GM12878 (cell line): ENCODE results near the gene CDC20B. TPM values are rescaled to one million over a fixed set of nuclear protein-coding genes. Genes with fewer than 3 reads are reported as not detected.

Experiments
- ATAC-seq: fragments of 200-7000 bp; cut with Tn5 transposase; 3 replicates; pipeline ENCODE4 v1.9.1; 2020; ENCODE audit warnings: mild to moderate bottlenecking, moderate library complexity
- BruUV-seq: library from RNA; stranded (reverse); fragments of 400-500 nt; replicated peaks from 2 replicates; lab custom pipeline; 2021; lab: Mats Ljungman, UMichigan
- CTCF ChIA-PET: fragments of 300-600 bp; sonication (Branson Sonifier 250); formaldehyde crosslinking; extraction: SDS; loops from one replicate; lab custom pipeline; 2021; ENCODE audit warnings: inconsistent platforms; lab: Yijun Ruan, JAX
- POLR2A ChIA-PET: fragments of 350-600 bp; formaldehyde crosslinking; extraction: SDS; loops from one replicate; lab custom pipeline; 2021; ENCODE audit warnings: inconsistent platforms; lab: Charles Lee
- RAD21 ChIA-PET: fragments of 300-600 bp; sonication (Branson Sonifier 250); formaldehyde crosslinking; loops from one replicate; lab custom pipeline; 2023; ENCODE audit warnings: antibody characterized with exemption; ENCODE audit not compliant: unreplicated experiment; lab: Charles Lee
- SMC1A ChIA-PET: fragments of 300-600 bp; sonication (Branson Sonifier 250); formaldehyde crosslinking; loops from one replicate; lab custom pipeline; 2023; ENCODE audit not compliant: unreplicated experiment, uncharacterized antibody; lab: Charles Lee
- DNase-seq: peaks from one replicate; pipeline ENCODE4 v3.0.0-alpha.2; 2011; ENCODE audit warnings: low read depth, low spot score
- FAIRE-seq: peaks from 3 replicates; lab custom pipeline; 2011; peaks lifted over from hg19 to GRCh38; lab: Jason Lieb, UNC
- H2AFZ ChIP-seq: 2 replicates; pipeline ENCODE4 v1.6.0; 2011; ENCODE audit warnings: low read depth, low read length, control low read depth; ENCODE audit not compliant: control insufficient read depth
- H3K27ac ChIP-seq: 2 replicates; pipeline ENCODE4 v1.5.1; 2011; ENCODE audit warnings: control low read depth; ENCODE audit not compliant: control insufficient read depth, insufficient read depth
- H3K27me3 ChIP-seq, 2 experiments: replicated peaks in 1 of 2; 2 replicates each; pipeline versions ENCODE4 v1.6.0 to v1.6.1; 2011; ENCODE audit warnings: low read length in 1 of 2; ENCODE audit not compliant: control insufficient read depth in 2 of 2, insufficient read depth in 2 of 2
- H3K36me3 ChIP-seq, 2 experiments: 2 replicates each; pipeline ENCODE4 v1.5.1; 2011; ENCODE audit warnings: low read length in 1 of 2; ENCODE audit not compliant: control insufficient read depth in 2 of 2, insufficient read depth in 2 of 2
- H3K4me1 ChIP-seq: 2 replicates; pipeline ENCODE4 v1.6.1; 2011; ENCODE audit warnings: mild to moderate bottlenecking, low read length, moderate library complexity, mixed read lengths; ENCODE audit not compliant: control insufficient read depth, insufficient read depth
- H3K4me2 ChIP-seq: 2 replicates; pipeline ENCODE4 v1.6.0; 2011; ENCODE audit warnings: control low read depth; ENCODE audit not compliant: control insufficient read depth, insufficient read depth
- H3K4me3 ChIP-seq: fragments of 200-600 bp; sonication (generic); 2 replicates; pipeline ENCODE4 v1.5.1; 2016
- H3K79me2 ChIP-seq: 2 replicates; pipeline ENCODE4 v1.6.0; 2011; ENCODE audit warnings: low read length; ENCODE audit not compliant: control insufficient read depth, insufficient read depth
- H3K9ac ChIP-seq: 2 replicates; pipeline ENCODE4 v1.8.0; 2011; ENCODE audit warnings: low read length, control low read depth, mixed read lengths; ENCODE audit not compliant: control insufficient read depth, insufficient read depth
- H3K9me3 ChIP-seq: replicated peaks from 3 replicates; pipeline ENCODE4 v1.5.1; 2011; ENCODE audit warnings: mild to moderate bottlenecking, low read length; ENCODE audit not compliant: control insufficient read depth, insufficient read depth
- H4K20me1 ChIP-seq: 2 replicates; pipeline ENCODE4 v1.6.0; 2011; ENCODE audit not compliant: control insufficient read depth, insufficient read depth
- BHLHE40 ChIP-seq, 2 experiments: fragments of 450-650 bp in 1 of 2; IDR thresholded peaks; 2 replicates each; pipeline ENCODE4 v1.6.1; 2011 to 2017; ENCODE audit warnings: low read depth in 2 of 2, borderline replicate concordance in 1 of 2, improper control_type of control experiment in 1 of 2, low read length in 1 of 2, mild to moderate bottlenecking in 1 of 2
- ESRRA ChIP-seq: IDR thresholded peaks from 2 replicates; pipeline ENCODE4 v1.6.1; 2012; ENCODE audit warnings: mild to moderate bottlenecking, low read length, improper control_type of control experiment
- JUND ChIP-seq: IDR thresholded peaks from 2 replicates; pipeline ENCODE4 v1.6.1; 2012; ENCODE audit warnings: low read depth, mild to moderate bottlenecking, low read length, improper control_type of control experiment, moderate library complexity
- KAT2A ChIP-seq: conservative IDR thresholded peaks from 2 replicates; pipeline ENCODE4 v1.6.1; 2011; ENCODE audit warnings: low read depth, low read length; ENCODE audit not compliant: control insufficient read depth
- KDM1A ChIP-seq: fragments of 200-600 bp; sonication (generic); IDR thresholded peaks from 2 replicates; pipeline ENCODE4 v1.6.1; 2016; ENCODE audit warnings: borderline replicate concordance
- MEF2A ChIP-seq: IDR thresholded peaks from 2 replicates; pipeline ENCODE4 v1.6.1; 2011; ENCODE audit warnings: low read depth, mild to moderate bottlenecking, low read length, moderate library complexity; ENCODE audit not compliant: insufficient read depth
- MXI1 ChIP-seq: fragments of 150-350 bp; IDR thresholded peaks from 2 replicates; pipeline ENCODE4 v1.6.1; 2011; ENCODE audit warnings: low read depth, mild to moderate bottlenecking, inconsistent platforms, low read length, improper control_type of control experiment
- RCOR1 ChIP-seq: conservative IDR thresholded peaks from 2 replicates; pipeline ENCODE4 v1.6.1; 2012; ENCODE audit warnings: low read depth, low read length, improper control_type of control experiment
- SIN3A ChIP-seq: IDR thresholded peaks from 2 replicates; pipeline ENCODE4 v1.6.1; 2012; ENCODE audit warnings: low read depth, low read length, improper control_type of control experiment
- SMARCA5 ChIP-seq: fragments of 450-650 bp; IDR thresholded peaks from 2 replicates; pipeline ENCODE4 v1.6.1; 2017; ENCODE audit warnings: mild to moderate bottlenecking
- SMC3 ChIP-seq: IDR thresholded peaks from 2 replicates; pipeline ENCODE4 v1.6.1; 2011; ENCODE audit warnings: low read length, improper control_type of control experiment, borderline replicate concordance
- SUZ12 ChIP-seq: fragments of 200-600 bp; sonication (generic); IDR thresholded peaks from one replicate; pipeline ENCODE4 v1.6.1; 2018; ENCODE audit warnings: antibody characterized with exemption, mild to moderate bottlenecking; ENCODE audit not compliant: unreplicated experiment
- ZNF217 ChIP-seq: fragments of 450-650 bp; IDR thresholded peaks from 2 replicates; pipeline ENCODE4 v1.6.1; 2017; ENCODE audit warnings: antibody characterized with exemption, mild to moderate bottlenecking
- WGBS: methylation state at CpG from one replicate; pipeline ENCODE4 v1.1.6; 2016; ENCODE audit warnings: low lambda C conversion rate; ENCODE audit not compliant: insufficient replicate concordance, insufficient coverage; ENCODE audit errors: missing lambda C conversion rate; 5-methylcytosine and 5-hydroxymethylcytosine counted together
- in situ Hi-C: fragments of 300-500 bp; cut with MboI; formaldehyde crosslinking; loops from 9 replicates; pipeline ENCODE4 v1.14.3; 2018; ENCODE audit warnings: mixed read lengths
- intact Hi-C: fragments of 100-400 bp; cut with micrococcal nuclease; formaldehyde crosslinking; loops from one replicate; pipeline ENCODE4 v1.14.2; 2022; ENCODE audit not compliant: unreplicated experiment
- polyA plus RNA-seq, 11 experiments: library from polyadenylated mRNA; depleted of rRNA in 4 of 11; unstranded in 6 of 11; stranded (reverse) in 5 of 11; fragments of >200 nt; fragmentation: Nextera tagmentation in 4 of 11; fragmentation: Illumina TruSeq in 1 of 11; extraction: Ambion mirVana in 4 of 11; extraction: Trizol in 1 of 11; gene quantifications; 1 replicate in 1 of 11; 2 replicates in 10 of 11; pipeline versions ENCODE4 v1.2.1 to v1.2.3, GENCODE V29; 2011 to 2016; ENCODE audit warnings: inconsistent platforms in 2 of 11, missing spikeins in 2 of 11, low read depth in 1 of 11
- total RNA-seq, 4 experiments: library from RNA; depleted of rRNA in 3 of 4; stranded (reverse); fragments of >200 nt in 3 of 4; fragmentation: Illumina TruSeq in 1 of 4; extraction: Trizol in 1 of 4; gene quantifications; 2 replicates each; pipeline versions ENCODE4 v1.2.1 to v1.2.3, GENCODE V29; 2013 to 2021
- TF ChIP-seq, protein P1 (sequence below): fragments of 450-650 bp; IDR thresholded peaks from 2 replicates; pipeline ENCODE4 v1.6.1; 2017; ENCODE audit warnings: mild to moderate bottlenecking, low read depth, inconsistent platforms; ENCODE audit not compliant: poor library complexity, severe bottlenecking
- TF ChIP-seq, protein P2 (sequence below): fragments of 450-650 bp; IDR thresholded peaks from 2 replicates; pipeline ENCODE4 v1.6.1; 2016; ENCODE audit warnings: mild to moderate bottlenecking, moderate library complexity, borderline replicate concordance

The CDC20B gene
- total and polyA plus RNA-seq, 10 of the 15 experiments (the other 5 are each of a cell fraction or from before 2014, with no cell fraction given): 0.05 to 0.11 TPM; not detected in 8

- TF ChIP-seq, protein P1, sequence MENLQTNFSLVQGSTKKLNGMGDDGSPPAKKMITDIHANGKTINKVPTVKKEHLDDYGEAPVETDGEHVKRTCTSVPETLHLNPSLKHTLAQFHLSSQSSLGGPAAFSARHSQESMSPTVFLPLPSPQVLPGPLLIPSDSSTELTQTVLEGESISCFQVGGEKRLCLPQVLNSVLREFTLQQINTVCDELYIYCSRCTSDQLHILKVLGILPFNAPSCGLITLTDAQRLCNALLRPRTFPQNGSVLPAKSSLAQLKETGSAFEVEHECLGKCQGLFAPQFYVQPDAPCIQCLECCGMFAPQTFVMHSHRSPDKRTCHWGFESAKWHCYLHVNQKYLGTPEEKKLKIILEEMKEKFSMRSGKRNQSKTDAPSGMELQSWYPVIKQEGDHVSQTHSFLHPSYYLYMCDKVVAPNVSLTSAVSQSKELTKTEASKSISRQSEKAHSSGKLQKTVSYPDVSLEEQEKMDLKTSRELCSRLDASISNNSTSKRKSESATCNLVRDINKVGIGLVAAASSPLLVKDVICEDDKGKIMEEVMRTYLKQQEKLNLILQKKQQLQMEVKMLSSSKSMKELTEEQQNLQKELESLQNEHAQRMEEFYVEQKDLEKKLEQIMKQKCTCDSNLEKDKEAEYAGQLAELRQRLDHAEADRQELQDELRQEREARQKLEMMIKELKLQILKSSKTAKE: peak; percentile 16
These were observed 702 bp downstream of the CDC20B start (continued) for GRCh38 chr5:55172051-55172899.

DNA sequence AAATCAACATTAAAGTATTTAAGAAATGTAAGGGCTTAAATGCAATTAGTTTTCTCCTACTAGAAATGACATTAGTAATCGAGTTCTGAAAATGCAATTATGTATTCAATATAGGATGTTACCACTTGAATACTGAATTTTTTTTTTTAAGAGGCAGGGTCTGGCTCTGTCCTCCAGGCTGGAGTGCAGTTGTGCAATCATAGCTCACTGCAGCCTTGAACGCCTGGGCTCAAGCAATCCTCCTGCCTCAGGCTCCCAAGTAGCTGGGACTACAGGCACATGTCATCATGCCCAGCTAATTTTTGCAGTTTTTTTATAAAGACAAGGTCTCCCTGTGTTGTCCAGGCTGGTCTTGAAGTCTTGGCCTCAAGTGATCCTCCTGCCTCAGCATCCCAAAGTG is 1.5 kb downstream of the CDC20B start:
- in situ Hi-C loops: loop anchor here (5.0 to 10.0 kb wide), 2 partner anchors 516 to 1023 kb away; no protein-coding TSS in a partner anchor
- no TSS peak for BruUV-seq
- ATAC-seq (no peak), FAIRE-seq (no peak), DNase-seq (no peak)
- Histone ChIP-seq H3K9me3 (no peaks in the 10 kb centered on the region), H3K9ac (no peak overlapping the region), H3K27me3 (peaks cover 3 to 19% of the 10 kb centered on the region in 2 experiments; a peak in 3 of 4 replicates), H2AFZ (no peak overlapping the region), H3K79me2 (no peaks in the 10 kb centered on the region), H3K4me2 (no peak overlapping the region), H3K4me3 (no peak overlapping the region), H3K36me3 (no peaks in the 10 kb centered on the region), H4K20me1 (no peaks in the 10 kb centered on the region), H3K27ac (no peak overlapping the region), H3K4me1 (peaks cover 7% of the 10 kb centered on the region)
- WGBS: 0% methylated on average over 2 of the region's 2 CpGs
- ChIA-PET POLR2A (no interaction called here), CTCF (interaction anchor here (0.7 to 3.1 kb wide), 10 partner anchors 9 to 1029 kb away, joined by 3 to 23 read pairs (median 4); no protein-coding TSS in a partner anchor), RAD21 (interaction anchor here (0.7 to 1.6 kb wide), 5 partner anchors 196 to 1268 kb away, joined by 3 to 9 read pairs (median 5); no protein-coding TSS in a partner anchor), SMC1A (interaction anchor here (0.8 to 1.8 kb wide), 8 partner anchors 10 to 1098 kb away, joined by 3 to 7 read pairs (median 4); partner anchors contain the start of gene GPX8)
- intact Hi-C loops: loop anchor here (5.0 to 10.0 kb wide), 4 partner anchors 86 to 1093 kb away; partner anchors contain the start of genes DHX29 and MTREX
- TF ChIP-seq JUND (no peak), RCOR1 (no peak), SMC3 (no peak), MEF2A (no peak), KDM1A (no peak), KAT2A (no peak), SIN3A (no peak), MXI1 (no peak), SUZ12 (no peak), BHLHE40 (IDR thresholded peaks at IDR 0.05; ENCODE audit: borderline replicate concordance in 1 of 2, low read depth in 2 of 2, low read length in 1 of 2) (no peak), ZNF217 (no peak), ESRRA (no peak), SMARCA5 (no peak)
- TF ChIP-seq, protein P2, sequence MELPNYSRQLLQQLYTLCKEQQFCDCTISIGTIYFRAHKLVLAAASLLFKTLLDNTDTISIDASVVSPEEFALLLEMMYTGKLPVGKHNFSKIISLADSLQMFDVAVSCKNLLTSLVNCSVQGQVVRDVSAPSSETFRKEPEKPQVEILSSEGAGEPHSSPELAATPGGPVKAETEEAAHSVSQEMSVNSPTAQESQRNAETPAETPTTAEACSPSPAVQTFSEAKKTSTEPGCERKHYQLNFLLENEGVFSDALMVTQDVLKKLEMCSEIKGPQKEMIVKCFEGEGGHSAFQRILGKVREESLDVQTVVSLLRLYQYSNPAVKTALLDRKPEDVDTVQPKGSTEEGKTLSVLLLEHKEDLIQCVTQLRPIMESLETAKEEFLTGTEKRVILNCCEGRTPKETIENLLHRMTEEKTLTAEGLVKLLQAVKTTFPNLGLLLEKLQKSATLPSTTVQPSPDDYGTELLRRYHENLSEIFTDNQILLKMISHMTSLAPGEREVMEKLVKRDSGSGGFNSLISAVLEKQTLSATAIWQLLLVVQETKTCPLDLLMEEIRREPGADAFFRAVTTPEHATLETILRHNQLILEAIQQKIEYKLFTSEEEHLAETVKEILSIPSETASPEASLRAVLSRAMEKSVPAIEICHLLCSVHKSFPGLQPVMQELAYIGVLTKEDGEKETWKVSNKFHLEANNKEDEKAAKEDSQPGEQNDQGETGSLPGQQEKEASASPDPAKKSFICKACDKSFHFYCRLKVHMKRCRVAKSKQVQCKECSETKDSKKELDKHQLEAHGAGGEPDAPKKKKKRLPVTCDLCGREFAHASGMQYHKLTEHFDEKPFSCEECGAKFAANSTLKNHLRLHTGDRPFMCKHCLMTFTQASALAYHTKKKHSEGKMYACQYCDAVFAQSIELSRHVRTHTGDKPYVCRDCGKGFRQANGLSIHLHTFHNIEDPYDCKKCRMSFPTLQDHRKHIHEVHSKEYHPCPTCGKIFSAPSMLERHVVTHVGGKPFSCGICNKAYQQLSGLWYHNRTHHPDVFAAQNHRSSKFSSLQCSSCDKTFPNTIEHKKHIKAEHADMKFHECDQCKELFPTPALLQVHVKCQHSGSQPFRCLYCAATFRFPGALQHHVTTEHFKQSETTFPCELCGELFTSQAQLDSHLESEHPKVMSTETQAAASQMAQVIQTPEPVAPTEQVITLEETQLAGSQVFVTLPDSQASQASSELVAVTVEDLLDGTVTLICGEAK: no peak
